GM19099 (cell line): Measurements from ENCODE around the gene OOSP4B.

ENCODE experiments used
- POLR2A ChIP-seq: IDR thresholded peaks from 3 replicates; pipeline ENCODE4 v1.6.1; 2011; ENCODE audit warnings: low read depth; ENCODE audit not compliant: insufficient read length; ENCODE audit errors: extremely low read depth

Gene OOSP4B

GRCh38 chr11:60056349-60056969 is 39.5 kb downstream of the OOSP4B start, which contains the start of gene MS4A3:
Gene MS4A3, plus strand, starts transcription at chr11:60056665. Its CDS starts 4,496 bp downstream, at chr11:60061161.
- TF ChIP-seq POLR2A = no peak

- no peak for TF ChIP-seq POLR2A
Measured at GRCh38 chr11:60059052-60059451, 42.1 kb downstream of the OOSP4B start.

GRCh38 chr11:60059521-60060240 is 42.7 kb downstream of the OOSP4B start:
- no peak for TF ChIP-seq POLR2A

- TF ChIP-seq POLR2A = no peak
Measured at GRCh38 chr11:60064111-60064510, 47.1 kb downstream of the OOSP4B start.

- TF ChIP-seq POLR2A = no peak
Measured at GRCh38 chr11:60065801-60066200, 48.8 kb downstream of the OOSP4B start.

- TF ChIP-seq POLR2A = no peak
Measured at GRCh38 chr11:60069450-60069849, 52.5 kb downstream of the OOSP4B start.

- TF ChIP-seq POLR2A = no peak
Measured at GRCh38 chr11:60077216-60077817, 60.3 kb downstream of the OOSP4B start.

GRCh38 chr11:60077981-60078380 is 61.0 kb downstream of the OOSP4B start:
- TF ChIP-seq POLR2A = no peak

GRCh38 chr11:60078745-60079144 is 61.8 kb downstream of the OOSP4B start:
- no peak for TF ChIP-seq POLR2A

- no peak for TF ChIP-seq POLR2A
Measured at GRCh38 chr11:60080535-60080934, 63.6 kb downstream of the OOSP4B start.
